ENCODE measurements around the gene CARS2. TPM values are rescaled to one million over a fixed set of nuclear protein-coding genes. Genes with fewer than 3 reads are reported as not detected.
A peak's percentile ranks its signal among the peaks of the same experiment; 100 is the strongest.
"Not testable (repeated sequence)": the region's sequence is repeated elsewhere in the genome, so short reads cannot be mapped to it uniquely, and the experiment has no call there.

The CARS2 gene
- total and polyA plus RNA-seq, 5 donors from 2014 or later: 23.1 to 71.4 (median 35.2) TPM

DNA sequence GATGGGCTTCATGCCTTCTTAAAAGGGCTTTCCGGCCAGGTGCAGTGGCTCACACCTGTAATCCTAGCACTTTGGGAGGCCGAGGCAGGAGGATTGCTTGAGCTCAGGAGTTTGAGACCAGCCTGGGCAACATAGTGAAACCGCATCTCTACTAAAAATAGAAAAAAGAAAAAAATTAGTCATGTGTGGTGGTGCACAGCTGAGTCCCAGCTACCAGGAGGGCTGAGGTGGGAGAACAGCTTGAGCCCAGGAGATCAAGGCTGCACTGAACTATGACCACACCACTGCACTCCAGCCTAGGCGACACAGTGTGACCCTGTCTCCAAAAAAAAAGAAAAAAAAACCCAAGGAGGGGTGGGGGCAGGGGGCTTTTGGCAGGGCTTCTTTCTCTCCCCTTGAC lies 7.2 kb downstream of the CARS2 start:
- H3K27ac ChIP-seq (ENCODE audit: insufficient read depth, low read length, poor library complexity, severe bottlenecking): no peak overlapping the region
- H3K36me3 Mint-ChIP-seq: peaks cover 28% of the 10 kb centered on the region
- peaks cover 11% of the 10 kb centered on the region for H3K4me1 ChIP-seq (ENCODE audit: control insufficient read depth, insufficient read depth, low read length, poor library complexity, severe bottlenecking)
- peak overlapping the region in 2 of 3 donors; percentile 9 to 20 for H3K27ac Mint-ChIP-seq
- ATAC-seq (ENCODE audit: low read depth in 2 of 2) (no peak), DNase-seq (no peak)
- no peak overlapping the region for H3K4me3 ChIP-seq (ENCODE audit: low read depth, low read length)
- no peaks in the 10 kb centered on the region for H3K27me3 Mint-ChIP-seq
- no peaks in the 10 kb centered on the region for H3K9me3 ChIP-seq (ENCODE audit: control insufficient read depth in 2 of 2, low read length in 2 of 2)
- peaks cover 9 to 61% (median 39%) of the 10 kb centered on the region in 4 donors for H3K4me1 Mint-ChIP-seq
- no peaks in the 10 kb centered on the region for H3K27me3 ChIP-seq (ENCODE audit: control insufficient read depth, insufficient read depth, low read length)
- H3K4me3 Mint-ChIP-seq: peak overlapping the region in 1 of 4 donors; percentile 49
- H3K9me3 Mint-ChIP-seq: no peaks in the 10 kb centered on the region
- peaks cover 70% of the 10 kb centered on the region for H3K36me3 ChIP-seq (ENCODE audit: control insufficient read depth, insufficient read depth, low read length)

DNA sequence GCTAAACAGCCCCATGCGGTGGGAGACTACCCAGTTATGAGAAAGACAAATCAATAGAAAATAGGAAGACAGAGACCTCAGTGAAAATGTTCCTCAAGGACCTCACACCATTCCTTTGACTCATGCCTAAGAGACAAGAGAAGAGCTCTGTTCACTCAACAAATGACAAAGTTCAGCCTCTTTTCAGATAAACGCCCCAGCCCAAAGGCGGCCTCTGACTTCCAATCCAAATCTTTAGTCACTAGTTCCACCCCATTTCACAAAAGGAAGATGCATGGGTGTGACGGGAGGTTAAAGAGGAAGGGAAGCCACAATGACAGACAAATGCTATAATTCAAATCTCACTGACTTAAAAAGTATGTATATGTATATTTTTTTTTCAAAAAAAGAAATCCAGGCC lies 8.1 kb downstream of the CARS2 start:
- Histone ChIP-seq H3K27ac (ENCODE audit: insufficient read depth, low read length, poor library complexity, severe bottlenecking) (no peak overlapping the region), H3K36me3 (ENCODE audit: control insufficient read depth, insufficient read depth, low read length) (peaks cover 72% of the 10 kb centered on the region), H3K9me3 (ENCODE audit: control insufficient read depth in 2 of 2, low read length in 2 of 2) (no peaks in the 10 kb centered on the region), H3K4me1 (ENCODE audit: control insufficient read depth, insufficient read depth, low read length, poor library complexity, severe bottlenecking) (peaks cover 2% of the 10 kb centered on the region), H3K4me3 (ENCODE audit: low read depth, low read length) (no peak overlapping the region), H3K27me3 (ENCODE audit: control insufficient read depth, insufficient read depth, low read length) (no peaks in the 10 kb centered on the region)
- Mint-ChIP-seq H3K9me3 (no peaks in the 10 kb centered on the region), H3K27ac (peak overlapping the region in 2 of 3 donors; percentile 38 to 44), H3K4me1 (peaks cover 9 to 53% (median 32%) of the 10 kb centered on the region in 4 donors), H3K4me3 (no peak overlapping the region), H3K36me3 (peaks cover 25% of the 10 kb centered on the region), H3K27me3 (no peaks in the 10 kb centered on the region)
- DNase-seq: no peak
- no peak for ATAC-seq (ENCODE audit: low read depth in 2 of 2)

GRCh38 chr13:110696776-110697175 lies 9.1 kb downstream of the CARS2 start:
- Histone ChIP-seq H3K4me1 (ENCODE audit: control insufficient read depth, insufficient read depth, low read length, poor library complexity, severe bottlenecking) (no peaks in the 10 kb centered on the region), H3K36me3 (ENCODE audit: control insufficient read depth, insufficient read depth, low read length) (peaks cover 63% of the 10 kb centered on the region), H3K27me3 (ENCODE audit: control insufficient read depth, insufficient read depth, low read length) (no peaks in the 10 kb centered on the region), H3K9me3 (ENCODE audit: control insufficient read depth in 2 of 2, low read length in 2 of 2) (no peaks in the 10 kb centered on the region), H3K27ac (ENCODE audit: insufficient read depth, low read length, poor library complexity, severe bottlenecking) (no peak overlapping the region), H3K4me3 (ENCODE audit: low read depth, low read length) (no peak overlapping the region)
- ATAC-seq (ENCODE audit: low read depth in 2 of 2) (no peak), DNase-seq (no peak)
- H3K27me3 Mint-ChIP-seq: no peaks in the 10 kb centered on the region
- no peak overlapping the region for H3K4me3 Mint-ChIP-seq
- H3K9me3 Mint-ChIP-seq: no peaks in the 10 kb centered on the region
- peaks cover 4 to 42% (median 23%) of the 10 kb centered on the region in 4 donors for H3K4me1 Mint-ChIP-seq
- H3K36me3 Mint-ChIP-seq: peaks cover 20% of the 10 kb centered on the region
- H3K27ac Mint-ChIP-seq: no peak overlapping the region

GRCh38 chr13:110695774-110696173 lies 10.1 kb downstream of the CARS2 start:
- H3K36me3 ChIP-seq (ENCODE audit: control insufficient read depth, insufficient read depth, low read length): peaks cover 55% of the 10 kb centered on the region
- not testable (repeated sequence) for H3K27me3 ChIP-seq (ENCODE audit: control insufficient read depth, insufficient read depth, low read length); H3K27ac ChIP-seq (ENCODE audit: insufficient read depth, low read length, poor library complexity, severe bottlenecking); H3K9me3 ChIP-seq (ENCODE audit: control insufficient read depth in 2 of 2, low read length in 2 of 2); ATAC-seq (ENCODE audit: low read depth in 2 of 2); H3K9me3 Mint-ChIP-seq; H3K4me3 Mint-ChIP-seq; DNase-seq; H3K27ac Mint-ChIP-seq; H3K4me3 ChIP-seq (ENCODE audit: low read depth, low read length); H3K4me1 ChIP-seq (ENCODE audit: control insufficient read depth, insufficient read depth, low read length, poor library complexity, severe bottlenecking); H3K27me3 Mint-ChIP-seq
- peaks cover 24% of the 10 kb centered on the region for H3K36me3 Mint-ChIP-seq
- peaks cover 0 to 36% (median 22%) of the 10 kb centered on the region in 4 donors for H3K4me1 Mint-ChIP-seq

- H3K9me3 Mint-ChIP-seq: no peaks in the 10 kb centered on the region
- no peak for ATAC-seq (ENCODE audit: low read depth in 2 of 2)
- no peak overlapping the region for H3K27ac ChIP-seq (ENCODE audit: insufficient read depth, low read length, poor library complexity, severe bottlenecking)
- H3K27me3 ChIP-seq (ENCODE audit: control insufficient read depth, insufficient read depth, low read length): no peaks in the 10 kb centered on the region
- no peaks in the 10 kb centered on the region for H3K4me1 ChIP-seq (ENCODE audit: control insufficient read depth, insufficient read depth, low read length, poor library complexity, severe bottlenecking)
- DNase-seq: no peak
- H3K4me1 Mint-ChIP-seq: peaks cover 0 to 2% (median 0%) of the 10 kb centered on the region in 4 donors
- no peaks in the 10 kb centered on the region for H3K27me3 Mint-ChIP-seq
- H3K27ac Mint-ChIP-seq: peak overlapping the region in 2 of 3 donors; percentile 42 to 63
- H3K4me3 ChIP-seq (ENCODE audit: low read depth, low read length): no peak overlapping the region
- H3K9me3 ChIP-seq (ENCODE audit: control insufficient read depth in 2 of 2, low read length in 2 of 2): no peaks in the 10 kb centered on the region
- no peak overlapping the region for H3K4me3 Mint-ChIP-seq
- H3K36me3 Mint-ChIP-seq: peaks cover 15% of the 10 kb centered on the region
- H3K36me3 ChIP-seq (ENCODE audit: control insufficient read depth, insufficient read depth, low read length): peaks cover 38% of the 10 kb centered on the region
These were observed 15.4 kb downstream of the CARS2 start for GRCh38 chr13:110690516-110690915.

GRCh38 chr13:110689711-110690110 lies 16.2 kb downstream of the CARS2 start:
- Mint-ChIP-seq H3K27me3 (no peaks in the 10 kb centered on the region), H3K27ac (no peak overlapping the region), H3K4me3 (no peak overlapping the region), H3K9me3 (no peaks in the 10 kb centered on the region), H3K36me3 (peaks cover 18% of the 10 kb centered on the region), H3K4me1 (peaks cover 0 to 2% (median 0%) of the 10 kb centered on the region in 4 donors)
- Histone ChIP-seq H3K27ac (ENCODE audit: insufficient read depth, low read length, poor library complexity, severe bottlenecking) (no peak overlapping the region), H3K9me3 (ENCODE audit: control insufficient read depth in 2 of 2, low read length in 2 of 2) (no peaks in the 10 kb centered on the region), H3K4me1 (ENCODE audit: control insufficient read depth, insufficient read depth, low read length, poor library complexity, severe bottlenecking) (no peaks in the 10 kb centered on the region), H3K4me3 (ENCODE audit: low read depth, low read length) (no peak overlapping the region), H3K36me3 (ENCODE audit: control insufficient read depth, insufficient read depth, low read length) (peaks cover 39% of the 10 kb centered on the region), H3K27me3 (ENCODE audit: control insufficient read depth, insufficient read depth, low read length) (no peaks in the 10 kb centered on the region)
- ATAC-seq (ENCODE audit: low read depth in 2 of 2): no peak
- no peak for DNase-seq

- no peak for ATAC-seq (ENCODE audit: low read depth in 2 of 2)
- H3K27ac Mint-ChIP-seq: peak overlapping the region in 1 of 3 donors; percentile 26
These were observed 16.9 kb downstream of the CARS2 start for GRCh38 chr13:110689041-110689440.

GRCh38 chr13:110687736-110688135 lies 18.2 kb downstream of the CARS2 start:
- H3K4me3 ChIP-seq (ENCODE audit: low read depth, low read length): no peak overlapping the region
- no peak for ATAC-seq (ENCODE audit: low read depth in 2 of 2)
- Mint-ChIP-seq H3K36me3 (peaks cover 18% of the 10 kb centered on the region), H3K27ac (no peak overlapping the region), H3K27me3 (no peaks in the 10 kb centered on the region), H3K4me3 (no peak overlapping the region), H3K9me3 (no peaks in the 10 kb centered on the region), H3K4me1 (peaks cover 0 to 7% (median 3%) of the 10 kb centered on the region in 4 donors)
- H3K27me3 ChIP-seq (ENCODE audit: control insufficient read depth, insufficient read depth, low read length): no peaks in the 10 kb centered on the region
- H3K27ac ChIP-seq (ENCODE audit: insufficient read depth, low read length, poor library complexity, severe bottlenecking): no peak overlapping the region
- DNase-seq: no peak
- H3K4me1 ChIP-seq (ENCODE audit: control insufficient read depth, insufficient read depth, low read length, poor library complexity, severe bottlenecking): no peaks in the 10 kb centered on the region
- peaks cover 41% of the 10 kb centered on the region for H3K36me3 ChIP-seq (ENCODE audit: control insufficient read depth, insufficient read depth, low read length)
- no peaks in the 10 kb centered on the region for H3K9me3 ChIP-seq (ENCODE audit: control insufficient read depth in 2 of 2, low read length in 2 of 2)

More at GRCh38 chr13:110689041-110689440, 16.9 kb downstream of the CARS2 start:
- H3K4me3 ChIP-seq (ENCODE audit: low read depth, low read length): no peak overlapping the region
- Mint-ChIP-seq H3K36me3 (peaks cover 18% of the 10 kb centered on the region), H3K27me3 (no peaks in the 10 kb centered on the region), H3K4me1 (peaks cover 0 to 2% (median 0%) of the 10 kb centered on the region in 4 donors), H3K4me3 (no peak overlapping the region), H3K9me3 (no peaks in the 10 kb centered on the region)
- H3K27ac ChIP-seq (ENCODE audit: insufficient read depth, low read length, poor library complexity, severe bottlenecking): no peak overlapping the region
- peaks cover 38% of the 10 kb centered on the region for H3K36me3 ChIP-seq (ENCODE audit: control insufficient read depth, insufficient read depth, low read length)
- DNase-seq: no peak
- H3K27me3 ChIP-seq (ENCODE audit: control insufficient read depth, insufficient read depth, low read length): no peaks in the 10 kb centered on the region
- no peaks in the 10 kb centered on the region for H3K4me1 ChIP-seq (ENCODE audit: control insufficient read depth, insufficient read depth, low read length, poor library complexity, severe bottlenecking)
- H3K9me3 ChIP-seq (ENCODE audit: control insufficient read depth in 2 of 2, low read length in 2 of 2): no peaks in the 10 kb centered on the region

All from CD4-positive, CD25-positive, alpha-beta regulatory T cell (primary cell).